ENCODE results near the gene PTGFRN.

Gene PTGFRN

GRCh38 chr1:116982319-116983004, 72.7 kb downstream of the PTGFRN start:
- FAIRE-seq, result no peak

GRCh38 chr1:116983112-116983511, 73.4 kb downstream of the PTGFRN start:
- no peak for FAIRE-seq

GRCh38 chr1:116983678-116984077, 74.0 kb downstream of the PTGFRN start:
- FAIRE-seq, result no peak

- FAIRE-seq, result no peak
Observed at GRCh38 chr1:116984406-116985160, 74.9 kb downstream of the PTGFRN start.

- no peak for FAIRE-seq
Observed at GRCh38 chr1:116986421-116987255, 76.9 kb downstream of the PTGFRN start.

GRCh38 chr1:116987256-116987555, 77.5 kb downstream of the PTGFRN start:
- FAIRE-seq, result no peak

GRCh38 chr1:116988248-116988647, 78.5 kb downstream of the PTGFRN start:
- FAIRE-seq, result no peak

- FAIRE-seq, result no peak
Observed at GRCh38 chr1:116988908-116989307, 79.2 kb downstream of the PTGFRN start.

GRCh38 chr1:116989835-116990234, 80.1 kb downstream of the PTGFRN start:
- FAIRE-seq, result no peak

- FAIRE-seq, result no peak
Observed at GRCh38 chr1:116990612-116991151, 81.0 kb downstream of the PTGFRN start.

GRCh38 chr1:116991171-116991845, 81.6 kb downstream of the PTGFRN start:
- no peak for FAIRE-seq

- no peak for FAIRE-seq
Observed at GRCh38 chr1:116991918-116992317, 82.2 kb downstream of the PTGFRN start.

GRCh38 chr1:116993286-116993685, 83.6 kb downstream of the PTGFRN start:
- FAIRE-seq, result no peak

GRCh38 chr1:116994411-116994810, 84.7 kb downstream of the PTGFRN start:
- no peak for FAIRE-seq

- no peak for FAIRE-seq
Observed at GRCh38 chr1:116997066-116997465, 87.3 kb downstream of the PTGFRN start.

- no peak for FAIRE-seq
Observed at GRCh38 chr1:116997636-116998035, 87.9 kb downstream of the PTGFRN start.

- no peak for FAIRE-seq
Observed at GRCh38 chr1:116999596-116999995, 89.9 kb downstream of the PTGFRN start.

GRCh38 chr1:117000142-117000541, 90.4 kb downstream of the PTGFRN start:
- FAIRE-seq, result no peak

GRCh38 chr1:117001254-117001927, 91.7 kb downstream of the PTGFRN start, which contains the start of gene CD101:
Gene CD101, plus strand, starts transcription at chr1:117001760. Its CDS starts 58 bp downstream, at chr1:117001818.
- FAIRE-seq, result no peak

GRCh38 chr1:117003223-117003875, 93.6 kb downstream of the PTGFRN start:
- no peak for FAIRE-seq

- no peak for FAIRE-seq
Observed at GRCh38 chr1:117007719-117008013, 98.0 kb downstream of the PTGFRN start.

GRCh38 chr1:117008656-117009055, 98.9 kb downstream of the PTGFRN start:
- no peak for FAIRE-seq
